ENCODE data around the gene APOBEC3F.
"Not testable (repeated sequence)": the region's sequence is repeated elsewhere in the genome, so short reads cannot be mapped to it uniquely, and the experiment has no call there.

APOBEC3F gene

DNA sequence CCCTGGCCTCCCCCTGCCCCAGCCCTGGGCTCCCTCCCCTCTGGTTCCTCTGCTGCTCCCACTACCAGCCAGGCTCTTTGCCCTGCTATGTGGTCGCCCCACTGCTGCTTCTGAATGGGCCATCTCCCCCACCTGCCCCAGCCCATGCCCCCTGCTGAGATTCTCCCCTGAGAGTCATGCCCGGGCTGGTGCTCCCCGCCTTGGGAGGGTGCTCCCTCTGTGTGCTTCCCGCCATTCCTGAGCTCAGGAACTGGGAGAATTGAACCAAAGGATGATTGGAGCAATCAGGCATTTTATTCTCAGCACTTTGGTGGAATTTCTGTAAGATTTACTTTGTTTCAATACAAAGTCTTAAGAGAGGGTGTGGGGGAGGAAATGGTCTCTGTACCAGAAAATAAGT lies 12.9 kb upstream of the APOBEC3F start:
- no peak for DNase-seq (ENCODE audit: low read depth, low spot score)

DNA sequence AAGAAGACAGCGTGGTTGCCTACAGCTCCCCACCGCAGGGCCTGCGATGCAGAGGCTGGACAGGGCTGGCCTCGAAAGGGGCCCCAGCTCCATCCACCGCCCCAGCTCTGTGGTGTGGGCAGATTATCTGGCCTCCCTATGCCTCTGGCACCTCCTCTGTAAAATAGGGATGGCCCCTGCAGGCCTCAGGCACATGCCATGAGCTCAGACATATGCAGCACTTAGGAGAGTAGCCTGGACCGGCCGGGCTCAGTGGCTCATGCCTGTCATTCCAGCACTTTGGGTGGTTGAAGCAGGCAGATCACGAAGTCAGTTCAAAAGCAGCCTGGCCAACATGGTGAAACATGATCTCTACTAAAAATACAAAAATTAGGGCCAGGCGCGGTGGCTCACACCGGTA lies 12.4 kb upstream of the APOBEC3F start:
- no peak for DNase-seq (ENCODE audit: low read depth, low spot score)

DNA sequence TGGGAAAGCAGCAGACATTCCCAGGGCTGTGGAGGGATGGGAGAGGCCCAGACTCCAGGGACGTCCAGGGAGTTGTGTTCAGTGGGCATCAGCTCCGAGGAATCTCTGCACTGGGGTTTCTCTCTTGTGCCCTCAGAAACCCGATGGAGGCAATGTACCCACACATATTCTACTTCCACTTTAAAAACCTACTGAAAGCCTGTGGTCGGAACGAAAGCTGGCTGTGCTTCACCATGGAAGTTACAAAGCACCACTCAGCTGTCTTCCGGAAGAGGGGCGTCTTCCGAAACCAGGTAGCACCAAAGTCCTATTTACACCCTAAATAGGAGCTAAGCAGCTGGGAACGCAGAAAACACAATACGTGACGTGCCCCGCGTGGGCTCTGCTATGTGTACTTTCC lies 11.4 kb upstream of the APOBEC3F start:
- no peak for DNase-seq (ENCODE audit: low read depth, low spot score)

DNA sequence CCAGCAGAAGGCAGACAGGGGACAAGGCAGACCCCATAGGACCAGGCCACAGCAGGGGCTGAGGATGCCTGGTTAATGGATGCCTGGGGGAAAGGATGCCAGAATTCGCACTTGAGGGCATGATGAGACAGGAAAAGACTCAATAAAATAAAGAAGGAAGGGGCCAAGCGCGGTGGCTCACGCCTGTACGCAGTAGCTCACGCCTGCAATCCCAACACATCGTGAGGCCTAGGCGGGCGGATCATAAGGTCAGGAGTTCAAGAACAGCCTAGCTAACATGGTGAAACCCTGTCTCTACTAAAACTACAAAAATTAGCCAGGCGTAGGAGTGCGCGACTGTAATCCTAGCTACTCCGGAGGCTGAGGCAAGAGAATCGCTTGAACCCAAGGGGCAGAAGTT lies 10.0 kb upstream of the APOBEC3F start:
- DNase-seq (ENCODE audit: low read depth, low spot score): no peak

DNA sequence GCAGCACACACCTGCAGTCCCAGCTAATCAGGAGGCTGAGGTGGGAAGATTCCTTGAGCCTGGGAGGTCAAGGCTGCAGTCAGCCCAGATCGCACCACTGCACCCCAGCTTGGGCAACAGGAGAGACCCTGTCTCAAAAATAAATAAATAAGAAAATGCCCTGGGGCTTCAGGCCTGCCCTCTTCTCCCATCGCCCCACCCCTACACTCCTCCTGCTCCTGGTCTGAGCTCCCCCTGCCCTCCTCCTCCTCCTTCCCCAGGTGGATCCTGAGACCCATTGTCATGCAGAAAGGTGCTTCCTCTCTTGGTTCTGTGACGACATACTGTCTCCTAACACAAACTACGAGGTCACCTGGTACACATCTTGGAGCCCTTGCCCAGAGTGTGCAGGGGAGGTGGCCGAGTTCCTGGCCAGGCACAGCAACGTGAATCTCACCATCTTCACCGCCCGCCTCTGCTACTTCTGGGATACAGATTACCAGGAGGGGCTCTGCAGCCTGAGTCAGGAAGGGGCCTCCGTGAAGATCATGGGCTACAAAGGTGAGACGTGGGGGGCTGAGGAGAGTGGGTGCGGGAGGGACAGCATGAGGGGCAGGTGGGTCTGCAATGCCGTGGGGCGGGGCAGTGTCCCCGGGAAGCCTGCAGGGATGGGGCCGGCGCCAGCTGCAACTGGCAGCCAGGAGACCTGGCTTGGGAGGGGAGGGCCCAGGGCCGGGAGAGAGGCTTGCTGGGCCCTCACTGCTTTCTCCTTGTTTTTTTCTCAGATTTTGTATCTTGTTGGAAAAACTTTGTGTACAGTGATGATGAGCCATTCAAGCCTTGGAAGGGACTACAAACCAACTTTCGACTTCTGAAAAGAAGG lies 9.0 kb upstream of the APOBEC3F start:
- not testable (repeated sequence) for DNase-seq (ENCODE audit: low read depth, low spot score)

DNA sequence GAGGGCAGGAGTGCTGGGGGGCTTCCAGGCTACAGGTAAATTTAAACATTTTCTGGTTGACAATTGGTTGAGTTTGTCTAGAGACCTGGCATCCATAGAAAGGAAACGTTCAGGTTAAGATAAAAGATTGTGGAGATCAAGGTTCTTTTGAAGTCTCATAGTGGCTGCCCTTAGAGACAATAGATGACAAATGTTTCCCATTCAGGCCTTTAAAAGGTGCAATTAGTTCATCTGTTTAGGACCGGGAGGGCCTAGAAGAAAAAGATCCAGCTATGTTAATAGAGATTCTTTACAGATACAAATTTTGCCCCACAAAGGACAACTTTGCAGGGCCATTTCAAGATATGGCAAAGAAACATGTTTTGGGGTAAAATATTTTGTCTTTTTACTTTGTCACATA lies 3.6 kb upstream of the APOBEC3F start:
- DNase-seq (ENCODE audit: low read depth, low spot score): not testable (repeated sequence)

DNA sequence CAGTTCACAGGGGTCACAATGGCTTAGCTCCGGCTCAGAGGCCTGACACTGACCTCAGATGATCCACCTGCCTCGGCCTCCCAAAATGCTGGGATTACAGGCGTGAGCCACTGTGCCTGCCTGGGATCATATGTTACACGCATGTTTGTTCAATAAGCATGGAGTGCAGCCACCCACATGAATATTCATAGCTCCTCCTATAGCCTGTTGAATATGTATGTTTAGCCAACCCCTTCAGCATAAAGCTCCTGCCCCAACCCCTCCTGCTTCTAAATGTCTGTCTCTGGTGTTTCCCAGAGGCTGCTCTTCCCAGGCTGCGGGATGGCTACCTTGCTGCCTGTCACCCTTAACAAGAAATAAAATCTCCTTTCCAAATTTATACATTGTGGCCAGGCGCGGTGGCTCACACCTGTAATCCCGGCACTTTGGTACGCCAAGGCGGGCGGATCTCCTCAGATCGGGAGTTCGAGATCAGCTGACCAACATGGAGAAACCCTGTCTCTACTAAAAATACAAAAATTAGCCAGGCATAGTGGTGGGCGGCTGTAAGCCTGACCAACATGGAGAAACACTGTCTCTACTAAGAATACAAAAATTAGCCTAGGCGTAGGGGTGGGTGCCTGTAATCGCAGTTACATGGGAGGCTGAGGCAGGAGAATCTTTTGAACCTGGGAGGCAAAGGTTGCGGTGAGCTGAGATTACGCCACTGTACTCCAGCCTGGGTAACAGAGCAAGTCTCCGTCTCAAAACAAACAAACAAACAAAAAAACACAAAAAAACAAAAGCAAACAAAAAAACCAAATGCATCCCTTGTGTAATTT lies 1.1 kb upstream of the APOBEC3F start:
- DNase-seq (ENCODE audit: low read depth, low spot score): no peak

DNA sequence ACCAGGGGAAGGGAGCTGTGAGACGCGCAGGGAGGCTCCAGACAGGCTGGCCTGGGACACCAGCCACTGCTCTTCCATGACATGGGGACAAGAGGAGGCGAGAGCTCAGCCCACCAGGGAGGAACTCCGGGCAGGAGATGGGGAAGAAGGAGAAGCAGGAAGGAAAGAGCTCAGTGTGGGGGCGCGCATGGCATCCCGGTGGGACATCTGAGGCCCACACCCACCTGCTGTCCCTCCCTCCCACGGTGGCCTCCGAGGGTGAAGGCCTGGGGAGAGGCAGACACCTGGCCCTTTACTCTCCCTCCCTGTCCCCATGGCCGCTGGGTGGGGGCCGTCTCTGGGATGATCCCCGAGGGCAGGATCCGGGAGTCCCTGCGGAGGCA lies 518 bp upstream of the APOBEC3F start:
- not testable (repeated sequence) for DNase-seq (ENCODE audit: low read depth, low spot score)

DNA sequence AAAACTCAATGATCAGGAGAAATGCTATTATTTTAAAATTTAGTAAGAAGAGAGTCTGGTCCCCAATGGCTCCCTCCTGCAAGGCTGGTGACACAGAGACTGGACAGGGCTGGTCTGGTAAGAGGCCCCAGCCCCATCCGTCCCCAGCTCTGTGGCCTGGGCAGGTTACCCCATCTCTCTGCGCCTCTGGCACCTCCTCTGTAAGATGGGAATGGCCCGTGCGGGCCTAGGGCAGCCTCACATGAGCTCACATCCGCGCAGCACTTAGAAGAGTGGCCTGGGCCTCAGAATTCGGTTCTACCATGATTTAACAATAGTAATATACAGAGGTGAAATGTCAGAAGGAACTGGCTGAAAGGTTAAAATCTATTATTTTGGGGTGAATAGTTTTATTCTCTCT lies 1.2 kb downstream of the APOBEC3F start:
- DNase-seq (ENCODE audit: low read depth, low spot score): no peak

DNA sequence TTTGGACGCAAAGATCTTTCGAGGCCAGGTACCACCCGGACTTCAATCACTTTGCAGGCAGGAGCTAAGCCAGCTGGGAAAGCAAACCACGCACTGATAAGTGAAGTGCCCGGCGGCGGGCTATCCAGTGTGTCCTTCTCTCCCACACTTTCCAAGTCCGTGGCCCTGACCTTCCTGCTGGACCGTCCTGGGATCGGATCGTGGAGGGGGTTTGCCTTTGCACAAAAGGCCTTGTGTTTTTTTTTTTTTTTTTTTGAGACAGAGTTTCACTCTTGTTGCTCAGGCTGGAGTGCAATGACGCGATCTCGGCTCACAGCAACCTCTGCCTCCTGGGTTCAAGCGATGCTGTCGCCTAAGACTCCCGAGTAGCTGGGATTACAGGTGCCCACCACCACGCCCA lies 2.4 kb downstream of the APOBEC3F start:
- DNase-seq (ENCODE audit: low read depth, low spot score): not testable (repeated sequence)

DNA sequence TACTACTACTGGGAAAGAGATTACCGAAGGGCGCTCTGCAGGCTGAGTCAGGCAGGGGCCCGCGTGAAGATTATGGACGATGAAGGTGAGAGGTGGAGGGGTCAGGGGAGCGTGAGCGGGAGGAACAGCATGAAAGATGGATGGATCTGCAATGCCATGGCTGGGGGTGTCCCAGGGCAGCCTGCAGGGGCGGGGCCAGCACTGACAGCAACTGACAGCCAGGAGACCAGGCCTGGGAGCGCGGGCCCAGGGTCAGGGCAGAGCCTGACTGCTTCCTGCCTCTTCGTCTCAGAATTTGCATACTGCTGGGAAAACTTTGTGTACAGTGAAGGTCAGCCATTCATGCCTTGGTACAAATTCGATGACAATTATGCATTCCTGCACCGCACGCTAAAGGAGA lies 4.5 kb downstream of the APOBEC3F start:
- DNase-seq (ENCODE audit: low read depth, low spot score): not testable (repeated sequence)

DNA sequence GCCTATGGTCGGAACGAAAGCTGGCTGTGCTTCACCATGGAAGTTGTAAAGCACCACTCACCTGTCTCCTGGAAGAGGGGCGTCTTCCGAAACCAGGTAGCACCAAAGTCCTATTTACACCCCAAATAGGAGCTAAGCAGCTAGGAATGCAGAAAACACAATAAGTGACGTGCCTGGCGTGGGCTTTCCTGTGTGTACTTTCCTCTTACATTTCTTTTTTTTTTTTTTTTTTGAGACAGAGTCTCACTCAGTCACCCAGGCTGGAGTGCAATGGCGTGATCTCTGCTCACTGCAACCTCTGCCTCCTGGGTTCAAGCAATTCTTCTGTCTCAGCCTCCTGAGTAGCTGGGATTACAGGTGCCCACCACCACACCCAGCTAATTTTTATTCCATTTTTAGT lies 8.8 kb downstream of the APOBEC3F start:
- not testable (repeated sequence) for DNase-seq (ENCODE audit: low read depth, low spot score)

DNA sequence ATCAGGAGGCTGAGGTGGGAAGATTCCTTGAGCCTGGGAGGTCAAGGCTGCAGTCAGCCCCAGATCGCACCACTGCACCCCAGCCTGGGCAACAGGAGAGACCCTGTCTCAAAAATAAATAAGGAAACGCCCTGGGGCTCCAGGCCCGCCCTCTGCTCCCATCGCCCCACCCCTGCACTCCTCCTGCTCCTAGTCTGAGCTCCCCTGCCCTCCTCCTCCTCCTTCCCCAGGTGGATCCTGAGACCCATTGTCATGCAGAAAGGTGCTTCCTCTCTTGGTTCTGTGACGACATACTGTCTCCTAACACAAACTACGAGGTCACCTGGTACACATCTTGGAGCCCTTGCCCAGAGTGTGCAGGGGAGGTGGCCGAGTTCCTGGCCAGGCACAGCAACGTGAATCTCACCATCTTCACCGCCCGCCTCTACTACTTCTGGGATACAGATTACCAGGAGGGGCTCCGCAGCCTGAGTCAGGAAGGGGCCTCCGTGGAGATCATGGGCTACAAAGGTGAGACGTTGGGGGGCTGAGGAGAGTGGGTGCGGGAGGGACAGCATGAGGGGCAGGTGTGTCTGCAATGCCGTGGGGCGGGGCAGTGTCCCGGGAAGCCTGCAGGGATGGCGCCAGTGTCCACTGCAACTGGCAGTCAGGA lies 11.3 kb downstream of the APOBEC3F start:
- DNase-seq (ENCODE audit: low read depth, low spot score): not testable (repeated sequence)

DNA sequence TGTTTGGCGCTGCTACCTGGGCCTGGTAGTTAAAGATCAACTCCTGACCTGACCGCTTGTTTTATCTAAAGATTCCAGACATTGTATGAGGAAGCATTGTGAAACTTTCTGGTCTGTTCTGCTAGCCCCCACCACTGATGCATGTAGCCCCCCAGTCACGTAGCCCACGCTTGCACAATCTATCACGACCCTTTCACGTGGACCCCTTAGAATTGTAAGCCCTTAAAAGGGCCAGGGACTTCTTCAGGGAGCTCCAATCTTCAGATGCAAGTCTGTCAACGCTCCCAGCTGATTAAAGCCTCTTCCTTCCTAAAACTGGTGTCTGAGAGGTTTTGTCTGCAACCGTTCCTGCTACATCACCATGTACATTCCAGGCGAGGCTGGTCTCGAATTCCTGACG lies 15.0 kb downstream of the APOBEC3F start:
- DNase-seq (ENCODE audit: low read depth, low spot score): no peak

DNA sequence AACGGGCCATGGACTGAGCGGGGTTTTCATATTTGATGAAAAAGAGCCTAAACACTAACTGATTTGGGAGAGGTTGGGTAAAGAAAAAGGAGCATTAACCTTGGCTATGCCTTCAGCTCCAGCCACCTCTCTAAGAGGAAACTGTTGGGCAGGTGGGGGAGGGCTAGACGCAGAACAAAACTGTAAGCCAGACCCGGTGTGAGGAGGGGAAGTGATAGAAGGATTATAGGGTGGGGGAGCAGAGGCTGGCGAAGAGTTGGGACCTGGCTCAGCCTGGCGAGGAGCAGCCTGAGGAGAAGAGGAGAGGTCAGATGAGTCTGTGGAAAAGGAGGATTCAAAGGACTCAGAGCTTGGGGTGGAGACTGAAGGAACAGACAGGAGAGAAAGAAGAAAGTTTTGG lies 20.6 kb downstream of the APOBEC3F start:
- DNase-seq (ENCODE audit: low read depth, low spot score): not testable (repeated sequence)

DNA sequence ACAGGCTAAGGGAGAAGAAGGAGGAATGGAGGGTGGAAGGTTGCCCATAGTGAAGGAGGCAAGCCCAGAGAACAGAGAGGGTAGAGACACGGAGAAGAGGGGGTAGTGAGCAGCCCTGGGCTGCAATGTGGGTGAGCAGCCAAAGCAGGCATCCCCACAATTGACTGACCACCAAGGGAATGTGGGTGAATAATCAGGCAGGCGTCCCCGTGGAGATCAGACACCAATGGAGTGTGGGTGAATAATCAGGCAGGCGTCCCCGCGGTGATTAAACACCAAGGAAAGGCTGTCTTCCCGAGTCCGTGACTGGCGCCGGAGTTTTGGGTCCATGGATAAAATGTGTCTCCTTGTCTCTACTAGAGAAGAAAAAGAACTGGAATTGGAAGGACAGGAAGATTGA lies 21.3 kb downstream of the APOBEC3F start:
- not testable (repeated sequence) for DNase-seq (ENCODE audit: low read depth, low spot score)

DNA sequence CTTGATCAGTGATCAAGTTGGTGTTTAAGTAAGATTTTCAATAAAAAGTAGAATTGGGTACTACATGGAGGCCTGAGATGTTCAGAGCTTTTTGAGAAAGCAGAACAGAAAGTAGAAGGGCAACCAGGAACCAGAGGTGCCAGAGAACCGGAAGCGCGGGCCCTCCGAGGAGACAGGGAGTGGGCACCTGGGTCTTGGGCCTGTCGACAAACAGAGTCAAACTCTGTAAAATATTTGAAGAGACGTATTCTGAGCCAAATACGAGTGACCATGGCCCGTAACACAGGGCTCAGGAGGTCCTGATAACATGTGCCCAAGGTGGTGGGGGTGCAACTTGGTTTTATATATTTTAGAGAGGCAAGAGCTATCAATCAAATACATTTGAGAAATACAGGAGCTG lies 23.2 kb downstream of the APOBEC3F start:
- not testable (repeated sequence) for DNase-seq (ENCODE audit: low read depth, low spot score)

DNA sequence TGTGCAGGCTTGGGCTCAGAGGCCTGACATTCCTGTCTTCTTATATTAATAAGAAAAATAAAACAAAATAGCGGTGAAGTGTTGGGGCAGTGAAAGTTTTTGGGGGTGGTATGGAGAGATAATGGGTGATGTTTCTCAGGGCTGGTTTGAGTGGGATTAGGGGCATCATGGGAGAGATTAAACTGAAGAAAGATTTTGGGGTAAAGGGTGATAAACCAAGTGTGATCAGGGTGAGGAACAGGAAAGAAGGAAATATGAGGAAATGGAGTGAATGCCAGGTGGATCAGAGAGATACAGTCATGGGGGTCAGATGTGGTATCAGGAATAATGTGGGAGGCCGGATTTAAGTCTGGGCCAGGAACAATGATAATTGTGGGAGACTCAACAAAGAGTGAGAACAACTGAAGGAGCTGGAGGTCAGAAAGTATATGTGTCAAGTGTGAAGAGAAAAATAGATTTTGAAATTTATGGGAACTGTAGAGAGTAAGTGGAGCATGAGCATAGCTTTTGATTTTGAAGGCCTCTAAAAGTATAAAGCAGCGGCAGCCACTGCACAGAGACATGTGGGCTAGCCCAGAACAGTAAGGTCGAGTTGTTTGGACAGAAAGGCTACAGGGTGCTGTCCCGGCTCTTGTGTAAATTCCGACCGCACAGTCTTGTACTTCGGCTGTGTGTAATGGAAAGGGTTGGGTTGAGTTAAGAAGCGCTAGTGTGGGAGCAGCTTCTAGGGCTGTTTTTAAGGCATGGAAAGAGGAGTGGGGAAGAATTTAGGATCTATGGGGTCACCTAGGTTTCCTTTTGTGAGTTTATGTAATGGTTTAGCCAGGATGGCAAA lies 26.0 kb downstream of the APOBEC3F start:
- not testable (repeated sequence) for DNase-seq (ENCODE audit: low read depth, low spot score)

DNA sequence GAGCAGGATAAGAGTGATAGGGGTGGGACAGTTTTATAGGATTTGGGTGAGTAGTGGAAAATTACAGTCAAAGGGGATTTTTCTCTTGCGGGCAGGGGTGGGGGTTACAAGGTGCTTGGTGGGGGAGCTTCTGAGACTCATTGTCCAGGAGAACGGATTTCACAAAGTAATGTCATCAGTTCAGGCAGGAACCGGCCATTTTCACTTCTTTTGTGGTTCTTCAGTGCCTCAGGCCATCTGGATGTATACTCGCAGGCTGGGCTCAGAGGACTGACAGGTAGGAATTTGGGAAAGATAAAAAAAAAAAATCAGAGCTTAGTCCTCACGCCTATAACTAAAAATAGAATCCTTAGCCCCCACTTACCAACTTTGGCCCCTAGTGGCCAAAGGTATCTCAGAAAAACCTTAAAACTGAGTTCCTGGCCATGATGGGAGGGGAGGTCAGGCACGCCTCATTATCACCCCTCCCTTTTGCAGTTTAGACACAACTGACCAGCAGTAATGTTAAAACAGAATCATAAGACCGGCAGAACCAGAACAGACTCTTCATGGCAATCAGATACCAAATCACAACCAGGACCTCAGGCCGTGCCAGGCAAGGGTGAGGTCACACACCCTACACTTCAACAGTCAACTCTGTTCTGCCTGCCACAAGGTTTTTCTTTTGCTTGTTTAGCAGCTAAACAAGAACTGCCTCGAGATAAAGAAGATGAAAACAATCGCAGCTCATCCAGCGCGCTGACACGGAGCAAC lies 27.5 kb downstream of the APOBEC3F start:
- no peak for DNase-seq (ENCODE audit: low read depth, low spot score)

DNA sequence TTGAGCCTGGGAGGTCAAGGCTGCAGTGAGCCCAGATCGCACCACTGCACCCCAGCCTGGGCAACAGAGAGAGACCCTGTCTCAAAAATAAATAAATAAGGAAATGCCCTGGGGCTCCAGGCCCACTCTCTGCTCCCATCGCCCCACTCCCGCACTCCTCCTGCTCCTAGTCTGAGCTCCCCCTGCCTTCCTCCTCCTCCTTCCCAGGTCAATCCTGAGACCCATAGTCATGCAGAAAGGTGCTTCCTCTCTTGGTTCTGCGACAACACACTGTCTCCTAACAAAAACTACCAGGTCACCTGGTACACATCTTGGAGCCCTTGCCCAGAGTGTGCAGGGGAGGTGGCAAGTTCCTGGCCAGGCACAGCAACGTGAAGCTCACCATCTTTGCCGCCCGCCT lies 29.5 kb downstream of the APOBEC3F start:
- DNase-seq (ENCODE audit: low read depth, low spot score): no peak

DNA sequence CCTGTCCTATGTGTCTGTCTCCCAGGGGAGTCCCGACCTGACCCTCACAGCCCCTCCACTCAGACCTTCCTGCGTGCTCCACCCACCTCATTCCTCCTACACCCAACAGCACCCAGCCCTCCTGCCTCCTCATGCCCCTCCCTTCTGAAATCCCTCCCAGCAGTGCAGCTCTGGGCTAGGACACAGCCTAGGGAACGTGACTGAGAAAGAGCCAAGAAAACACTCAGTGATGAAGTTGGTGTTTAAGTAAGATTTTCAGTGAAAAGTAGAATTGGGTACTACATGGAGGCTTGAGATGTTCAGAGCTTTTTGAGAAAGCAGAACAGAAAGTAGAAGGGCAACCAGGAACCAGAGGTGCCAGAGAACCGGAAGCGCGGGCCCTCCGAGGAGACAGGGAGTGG lies 31.9 kb downstream of the APOBEC3F start:
- not testable (repeated sequence) for DNase-seq (ENCODE audit: low read depth, low spot score)
